ENCODE data around the gene CELF4.

The CELF4 gene

DNA sequence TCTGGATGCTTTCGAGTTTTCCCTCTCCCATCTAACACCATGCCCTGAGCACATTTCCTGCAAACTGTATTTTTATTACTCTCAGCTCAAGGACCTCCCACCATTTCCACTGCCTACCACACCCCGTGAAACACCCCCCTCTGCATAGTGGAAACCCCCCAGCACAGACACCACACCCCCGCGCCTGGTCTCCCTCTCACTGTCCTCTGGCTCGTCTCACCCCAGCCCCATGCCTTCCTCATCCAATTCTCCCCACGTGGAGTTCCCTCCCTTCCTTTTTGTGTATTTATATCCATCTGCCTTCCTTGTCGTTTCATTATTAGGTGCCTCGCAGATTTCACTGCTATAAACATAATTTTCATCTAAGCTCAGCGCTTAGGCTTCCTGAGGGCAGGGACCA is 307.5 kb downstream of the CELF4 start:
- DNase-seq (ENCODE audit: low read depth in 2 of 2), result no peak

DNA sequence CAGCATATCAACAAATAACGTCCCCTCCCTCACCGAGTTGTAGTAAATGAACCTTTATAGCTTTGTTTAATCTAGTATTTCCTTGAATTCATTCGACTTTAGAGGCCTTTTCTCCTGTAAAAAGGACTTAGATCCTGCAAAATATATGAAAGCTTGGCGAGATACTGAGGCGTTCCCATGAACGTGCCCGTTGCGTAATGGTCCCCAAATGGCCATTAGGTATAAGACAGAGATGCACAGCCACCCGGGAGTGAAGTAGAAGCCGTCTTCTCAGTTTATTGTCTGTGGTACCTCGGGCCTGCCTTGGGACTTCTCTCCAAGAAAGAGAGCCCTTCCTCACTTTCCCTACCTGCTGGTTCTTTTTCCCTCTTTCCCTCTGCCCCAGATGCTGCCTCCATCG is 310.6 kb downstream of the CELF4 start:
- DNase-seq (ENCODE audit: low read depth in 2 of 2), result no peak

DNA sequence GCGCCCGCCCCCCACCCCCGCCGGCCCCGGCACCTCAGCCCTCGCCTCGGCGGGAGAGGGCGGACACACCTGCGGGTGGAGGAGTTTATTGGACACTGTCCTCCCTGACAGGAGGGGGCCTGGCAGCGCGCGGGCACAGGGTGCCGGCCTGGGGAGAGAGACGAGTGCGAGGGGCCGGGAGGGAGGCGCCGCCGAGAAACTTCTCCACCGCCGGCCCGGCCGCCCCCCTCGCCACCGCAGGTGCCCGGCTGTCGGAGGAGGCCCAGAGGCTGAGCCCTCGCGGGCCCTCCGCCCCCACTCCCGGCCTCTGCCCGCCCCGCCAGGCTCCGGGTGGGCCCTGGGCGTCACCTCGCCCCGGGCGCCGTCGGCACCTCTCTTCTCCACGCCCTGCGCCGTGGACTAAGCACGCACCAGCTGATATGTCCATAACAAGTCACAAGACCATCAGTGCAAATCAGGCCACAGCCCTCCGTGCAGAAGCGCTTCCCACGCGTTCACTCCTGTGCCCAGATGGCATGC is 311.3 kb downstream of the CELF4 start:
- no peak for DNase-seq (ENCODE audit: low read depth in 2 of 2)

DNA sequence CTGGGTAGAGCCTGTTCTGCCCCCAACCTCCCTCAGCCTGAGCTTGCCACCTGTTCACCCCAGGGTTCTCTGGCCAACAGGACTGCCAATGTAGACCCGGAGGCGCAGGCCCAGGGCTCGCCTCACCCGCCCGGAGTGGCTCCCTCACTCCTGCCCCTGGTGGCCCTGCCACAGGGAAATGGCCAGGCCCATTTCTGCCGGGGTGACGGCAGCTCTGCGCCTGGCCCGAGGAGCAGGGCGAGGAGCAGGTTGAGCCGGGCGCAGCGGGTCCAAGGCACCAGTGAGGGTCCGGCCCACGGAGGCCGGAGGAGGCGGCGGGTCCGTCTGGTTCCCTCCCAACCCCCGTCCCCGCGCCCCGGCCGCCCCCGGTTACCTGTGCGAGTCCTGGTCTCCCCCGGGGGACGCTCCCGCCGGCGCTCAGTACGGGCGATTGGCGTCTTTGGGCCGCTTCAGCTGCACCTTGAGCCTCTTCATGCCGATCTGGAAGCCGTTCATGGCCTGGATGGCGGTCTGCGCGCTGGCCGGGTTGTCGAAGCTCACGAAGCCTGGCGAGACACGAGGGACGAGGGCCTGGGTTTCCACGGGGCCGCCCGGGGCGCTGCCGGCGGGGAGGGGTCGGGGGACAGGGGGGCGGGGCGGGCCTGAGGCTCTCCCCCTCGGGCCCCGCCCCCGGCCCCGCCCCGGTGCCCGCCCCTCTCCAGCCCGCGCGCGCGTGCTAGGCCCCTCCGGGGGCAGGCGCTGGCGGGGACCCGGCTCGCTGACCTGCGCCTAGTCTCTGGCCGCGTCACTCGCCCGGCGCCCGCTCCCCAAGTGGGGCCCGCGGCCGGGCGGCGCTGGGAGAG is 312.0 kb downstream of the CELF4 start:
- no peak for DNase-seq (ENCODE audit: low read depth in 2 of 2)

DNA sequence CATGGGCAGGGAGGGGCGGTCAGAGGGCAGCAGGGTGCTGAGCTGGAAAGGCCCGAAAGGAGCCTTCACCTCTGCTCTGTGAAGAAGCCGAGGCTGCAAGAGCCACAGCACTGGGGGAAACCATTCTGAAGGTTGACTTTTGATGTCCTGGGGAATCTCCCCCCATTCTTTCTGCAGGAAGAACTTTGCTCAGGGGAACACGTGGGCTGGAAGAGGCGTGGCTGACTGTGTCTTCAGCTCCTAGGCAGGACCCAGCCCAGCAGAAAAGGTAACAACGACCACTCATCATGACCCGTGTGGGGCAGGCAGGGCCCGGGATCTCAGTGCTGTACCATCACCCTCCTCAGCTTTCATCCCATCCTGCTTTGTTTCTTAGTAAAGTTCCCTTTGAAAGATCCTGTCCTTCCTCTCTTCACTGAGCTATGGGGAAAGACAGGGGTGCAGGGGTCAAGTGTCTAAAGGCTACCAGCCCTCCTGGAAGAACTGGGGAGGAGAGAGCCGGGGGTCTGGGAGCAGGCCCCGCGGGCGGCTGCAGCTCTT is 312.7 kb downstream of the CELF4 start:
- no peak for DNase-seq (ENCODE audit: low read depth in 2 of 2)

DNA sequence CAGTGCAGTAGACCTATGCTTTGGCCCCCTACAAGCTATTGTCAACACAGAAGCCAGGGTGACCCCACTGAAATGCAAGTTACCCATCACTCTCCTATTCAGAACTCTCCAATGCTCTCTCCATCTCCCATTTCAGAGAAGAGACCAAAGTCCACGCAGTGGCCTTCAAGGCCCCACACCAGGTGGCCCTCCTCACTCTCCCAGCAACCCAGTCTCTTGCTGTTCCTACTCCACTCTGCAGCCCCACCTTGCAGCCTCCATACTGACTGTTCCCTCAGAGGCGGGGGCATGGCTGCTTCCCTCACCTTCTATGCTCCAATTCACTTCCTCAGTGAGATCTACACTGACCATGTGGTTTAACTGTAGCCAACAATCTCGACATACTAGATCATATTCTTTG is 313.3 kb downstream of the CELF4 start:
- no peak for DNase-seq (ENCODE audit: low read depth in 2 of 2)

DNA sequence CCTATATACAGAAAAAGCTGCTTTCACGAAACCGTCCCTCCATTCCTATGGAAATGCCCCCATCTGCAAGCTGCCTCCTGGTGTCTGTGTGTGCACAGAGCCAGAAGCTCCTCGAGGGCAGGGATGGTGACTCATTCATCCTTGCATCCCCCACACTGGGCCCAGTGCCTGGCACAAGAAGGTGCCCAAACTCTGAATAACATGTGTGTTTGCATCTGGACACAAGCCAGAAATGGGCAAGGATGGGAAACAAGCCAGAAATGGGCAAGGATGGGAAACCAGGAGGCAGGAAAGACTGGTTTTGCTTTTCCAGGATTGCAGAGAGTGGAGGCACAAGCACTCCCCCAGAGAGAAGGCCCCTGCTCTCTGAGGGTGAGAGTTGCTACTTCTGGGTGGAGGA is 313.9 kb downstream of the CELF4 start:
- DNase-seq (ENCODE audit: low read depth in 2 of 2), result no peak

DNA sequence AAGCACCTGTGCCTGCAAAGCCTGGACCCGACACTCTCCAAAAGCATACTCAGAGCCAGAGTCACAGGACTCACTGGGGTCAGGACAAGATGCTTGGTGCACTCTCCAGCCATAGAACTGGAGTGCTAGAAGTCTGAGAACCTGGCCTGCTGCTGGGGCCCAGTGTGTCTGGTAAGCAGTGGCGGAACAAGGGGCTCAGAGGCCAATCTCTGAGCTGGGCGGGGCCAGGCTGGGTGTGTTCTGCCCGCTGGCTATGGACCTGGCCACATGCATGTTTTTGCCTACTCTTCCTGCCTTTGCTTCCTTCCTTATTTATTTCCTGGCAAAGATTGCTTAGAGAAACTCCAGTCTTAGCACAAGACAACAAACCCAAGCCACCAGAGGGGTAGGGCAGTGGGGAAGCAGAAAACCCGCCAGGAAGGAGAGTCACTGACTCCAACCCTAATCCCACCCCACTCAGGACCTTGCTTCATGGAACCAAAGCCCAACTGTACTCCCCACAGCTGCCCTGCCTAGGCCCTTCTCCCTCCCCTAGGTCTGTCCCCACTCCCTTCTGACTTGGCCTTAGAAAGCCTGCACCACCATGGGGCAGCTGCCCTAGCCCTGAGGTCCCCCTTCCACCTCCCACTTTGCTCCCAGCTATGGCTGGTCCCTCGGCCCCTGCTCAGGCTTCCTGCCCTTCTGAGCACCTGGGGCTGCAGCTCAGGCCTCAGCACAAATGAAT is 315.5 kb downstream of the CELF4 start:
- no peak for DNase-seq (ENCODE audit: low read depth in 2 of 2)

DNA sequence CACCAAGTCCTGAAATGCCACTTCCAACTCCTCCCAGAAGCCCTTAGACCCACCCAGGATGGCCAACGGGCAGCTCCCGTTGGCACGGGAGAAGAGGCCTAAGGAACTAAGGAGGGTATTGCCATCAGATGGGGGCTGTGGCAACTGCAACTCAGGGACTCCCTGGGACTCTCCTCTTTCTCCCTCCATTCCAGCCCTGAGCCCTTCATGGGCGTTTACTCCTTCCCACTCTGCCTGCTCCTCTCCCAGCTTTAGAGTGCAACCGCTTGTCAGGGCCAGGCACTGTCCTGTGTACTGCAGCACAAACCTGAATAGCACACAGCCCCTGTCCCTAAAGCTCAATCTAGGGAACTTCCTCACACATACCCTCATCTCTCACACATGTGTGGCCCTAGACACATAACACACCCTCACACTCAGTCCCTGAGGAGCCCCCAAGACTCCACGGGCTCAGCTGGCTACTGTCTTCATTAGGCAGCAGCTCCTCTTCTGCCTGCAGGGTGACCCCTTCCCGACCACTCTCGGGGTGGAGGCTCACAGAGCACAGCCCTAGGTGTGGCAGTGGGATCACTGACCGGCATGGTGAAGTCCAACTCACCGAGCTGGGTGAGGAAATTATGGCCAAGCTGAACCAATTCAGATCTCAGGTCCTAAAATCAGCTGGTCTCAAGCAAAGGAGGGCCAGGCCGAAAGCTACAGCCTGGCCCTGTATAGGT is 316.3 kb downstream of the CELF4 start:
- DNase-seq (ENCODE audit: low read depth in 2 of 2), result no peak

DNA sequence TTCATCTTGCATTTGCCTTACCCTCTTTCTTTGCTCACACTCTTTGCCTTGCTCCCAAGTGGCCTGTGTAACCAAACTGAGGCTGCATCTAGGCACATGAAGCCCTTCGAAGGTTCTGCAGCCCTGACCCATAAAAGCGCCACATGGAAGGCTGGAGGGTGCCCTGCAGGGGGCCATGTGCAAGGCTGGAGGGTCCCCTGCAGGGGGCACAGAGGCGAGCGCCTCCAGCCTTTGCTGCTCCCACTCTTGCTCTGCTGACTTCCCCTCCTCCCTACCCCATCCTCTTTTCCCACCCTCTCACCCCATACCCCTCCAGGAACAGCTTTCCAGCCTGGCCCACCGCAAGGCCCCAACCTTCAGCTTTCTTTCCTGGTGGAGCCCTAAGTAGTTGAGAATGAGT is 317.3 kb downstream of the CELF4 start:
- DNase-seq (ENCODE audit: low read depth in 2 of 2), result no peak

DNA sequence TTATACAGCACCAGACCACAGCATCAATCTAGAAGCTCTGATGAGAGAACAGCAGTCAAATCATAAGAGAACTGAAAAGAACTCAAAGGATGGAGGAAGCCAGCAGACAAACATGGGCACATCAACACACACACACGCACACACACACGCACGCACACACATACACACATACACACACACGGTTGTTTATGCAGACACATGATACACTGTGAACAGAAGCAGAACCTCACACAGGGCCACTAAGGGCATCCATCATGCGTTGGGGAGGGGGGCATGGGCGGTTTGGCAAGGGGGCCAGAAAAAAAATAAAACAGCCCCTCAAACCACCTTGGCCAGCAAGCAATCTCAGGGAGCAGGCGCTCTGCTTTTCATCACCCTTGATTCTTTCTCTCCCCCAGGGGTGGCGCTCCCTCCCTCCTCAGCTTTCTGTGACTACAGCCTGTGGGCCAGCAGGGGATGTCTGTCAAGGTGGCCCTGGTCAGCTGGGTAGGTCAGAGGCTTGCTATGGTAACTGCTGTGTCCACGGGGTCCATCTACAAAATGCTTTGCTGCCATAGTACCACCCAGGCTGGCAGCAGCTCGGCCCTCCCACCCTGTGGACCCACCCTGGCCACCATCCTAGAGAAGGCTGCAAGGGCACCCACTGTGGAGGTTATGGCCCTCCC is 318.0 kb downstream of the CELF4 start:
- DNase-seq (ENCODE audit: low read depth in 2 of 2), result no peak

DNA sequence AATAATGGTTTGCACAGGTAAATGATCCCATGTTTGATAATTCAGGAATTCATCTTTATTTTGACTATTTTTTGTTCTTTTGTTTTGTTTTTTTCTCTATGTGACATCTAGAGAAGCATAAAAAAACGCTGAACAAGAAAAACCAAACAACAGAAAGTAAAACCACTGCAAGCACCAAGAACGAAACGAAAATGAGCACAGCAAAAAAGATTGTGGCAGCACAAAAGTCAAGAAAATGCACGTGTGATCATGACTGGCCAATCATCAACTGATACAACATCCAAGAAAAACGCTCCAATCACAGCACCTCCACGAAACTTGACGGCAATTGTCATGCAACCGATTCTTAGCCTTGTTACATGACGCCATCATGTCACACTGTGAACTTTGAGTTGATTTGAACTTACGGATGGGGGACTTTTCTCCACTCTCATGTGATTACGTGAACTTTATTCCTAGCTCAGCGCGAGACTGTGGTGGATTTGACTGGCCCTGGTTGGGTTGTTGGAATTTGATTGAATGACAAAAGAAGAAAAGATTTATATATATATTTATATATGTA is 318.7 kb downstream of the CELF4 start:
- DNase-seq (ENCODE audit: low read depth in 2 of 2), result no peak

DNA sequence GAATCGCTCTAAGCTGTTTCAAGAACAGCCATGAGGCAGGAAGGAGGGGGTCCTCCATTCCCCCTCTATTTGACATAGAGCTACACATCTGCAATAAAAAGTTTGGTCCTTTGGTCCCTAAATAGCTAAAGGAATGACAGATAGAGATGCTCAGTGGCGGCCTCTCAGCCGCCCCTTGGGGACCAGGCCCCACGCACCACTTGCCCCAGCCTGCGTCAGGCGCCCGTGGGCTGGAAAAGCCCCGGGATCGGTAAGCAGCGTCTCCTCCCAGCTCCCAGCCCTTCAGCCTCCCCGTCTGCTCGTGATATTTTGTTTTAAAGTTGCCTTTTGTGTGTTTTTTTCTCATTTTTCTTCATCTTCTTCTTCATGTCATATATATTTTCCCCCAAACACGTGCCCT is 321.0 kb downstream of the CELF4 start:
- no peak for DNase-seq (ENCODE audit: low read depth in 2 of 2)

DNA sequence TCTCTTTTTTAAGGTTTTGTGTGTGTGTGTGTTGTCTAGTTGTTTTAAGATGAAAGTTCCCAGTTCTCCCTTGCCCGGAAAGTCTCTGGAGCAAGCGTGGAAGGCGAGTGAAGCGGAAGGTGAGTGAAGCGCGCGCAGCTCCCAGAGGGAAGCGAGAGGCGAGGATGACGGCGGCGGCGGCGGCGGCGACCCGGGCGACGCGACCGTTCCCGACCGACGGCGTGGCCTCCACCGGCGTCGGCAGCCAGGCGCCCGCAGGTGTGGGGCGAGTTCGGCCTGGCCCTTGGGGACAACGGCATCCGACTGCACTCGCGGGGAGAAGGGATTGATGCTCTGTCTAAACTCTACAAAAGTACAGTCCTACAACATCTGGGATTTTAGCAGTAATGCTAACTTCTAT is 321.9 kb downstream of the CELF4 start:
- DNase-seq (ENCODE audit: low read depth in 2 of 2), result no peak

DNA sequence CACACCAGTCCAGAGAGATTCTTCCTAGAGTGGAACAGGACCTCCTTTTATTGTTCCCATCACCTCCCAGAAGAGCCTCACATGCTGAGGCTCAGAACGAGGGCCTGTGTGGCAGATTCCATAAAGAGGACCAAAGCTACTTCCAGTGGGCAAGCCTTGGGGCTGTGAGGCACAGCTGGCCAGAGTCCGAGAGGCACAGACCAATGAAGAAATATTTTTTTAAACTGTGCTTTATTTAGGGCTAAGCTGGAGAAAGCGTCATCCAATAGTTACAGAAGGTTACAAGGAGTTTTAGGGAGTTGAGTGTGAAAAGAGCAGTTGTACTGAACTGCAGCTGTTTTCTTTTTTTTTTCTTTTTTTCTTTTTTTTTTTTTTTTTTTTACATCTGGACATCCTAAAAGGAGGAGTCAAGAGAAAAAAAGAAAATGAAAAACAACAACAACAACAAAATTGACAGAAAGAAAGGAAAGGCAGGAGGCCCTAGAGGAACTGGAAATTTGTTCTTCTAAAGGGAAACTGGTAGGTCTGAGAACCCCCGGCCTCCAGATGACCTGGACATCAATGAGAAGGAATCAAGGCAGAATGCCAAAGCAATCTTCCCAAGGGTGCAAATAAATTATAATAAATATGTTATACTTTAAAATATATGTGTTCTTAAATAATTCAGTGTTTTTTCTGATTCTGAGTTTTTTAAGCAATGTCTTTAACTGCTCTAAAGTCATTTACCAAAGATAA is 322.6 kb downstream of the CELF4 start:
- DNase-seq (ENCODE audit: low read depth in 2 of 2), result no peak

DNA sequence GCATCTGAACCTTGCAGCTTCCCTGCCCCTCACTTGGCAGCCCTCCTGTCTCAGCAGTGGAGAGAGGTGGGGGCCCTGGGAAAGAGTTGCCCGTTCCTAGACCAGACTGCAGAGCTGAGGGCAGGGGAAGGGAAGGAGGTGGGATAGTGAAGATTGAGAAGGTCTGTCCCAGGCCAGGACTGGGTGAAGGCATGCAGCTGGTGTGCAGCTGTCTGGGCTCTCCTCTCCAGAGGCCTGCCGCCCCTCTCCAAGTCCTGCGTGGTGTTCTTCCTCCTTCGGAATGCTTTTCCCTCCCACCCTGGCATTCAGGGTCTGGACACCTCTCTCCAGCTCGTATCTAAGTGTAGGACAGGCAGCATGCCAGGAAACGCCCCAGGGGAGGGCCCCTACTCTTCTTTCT is 323.5 kb downstream of the CELF4 start:
- DNase-seq (ENCODE audit: low read depth in 2 of 2), result no peak

DNA sequence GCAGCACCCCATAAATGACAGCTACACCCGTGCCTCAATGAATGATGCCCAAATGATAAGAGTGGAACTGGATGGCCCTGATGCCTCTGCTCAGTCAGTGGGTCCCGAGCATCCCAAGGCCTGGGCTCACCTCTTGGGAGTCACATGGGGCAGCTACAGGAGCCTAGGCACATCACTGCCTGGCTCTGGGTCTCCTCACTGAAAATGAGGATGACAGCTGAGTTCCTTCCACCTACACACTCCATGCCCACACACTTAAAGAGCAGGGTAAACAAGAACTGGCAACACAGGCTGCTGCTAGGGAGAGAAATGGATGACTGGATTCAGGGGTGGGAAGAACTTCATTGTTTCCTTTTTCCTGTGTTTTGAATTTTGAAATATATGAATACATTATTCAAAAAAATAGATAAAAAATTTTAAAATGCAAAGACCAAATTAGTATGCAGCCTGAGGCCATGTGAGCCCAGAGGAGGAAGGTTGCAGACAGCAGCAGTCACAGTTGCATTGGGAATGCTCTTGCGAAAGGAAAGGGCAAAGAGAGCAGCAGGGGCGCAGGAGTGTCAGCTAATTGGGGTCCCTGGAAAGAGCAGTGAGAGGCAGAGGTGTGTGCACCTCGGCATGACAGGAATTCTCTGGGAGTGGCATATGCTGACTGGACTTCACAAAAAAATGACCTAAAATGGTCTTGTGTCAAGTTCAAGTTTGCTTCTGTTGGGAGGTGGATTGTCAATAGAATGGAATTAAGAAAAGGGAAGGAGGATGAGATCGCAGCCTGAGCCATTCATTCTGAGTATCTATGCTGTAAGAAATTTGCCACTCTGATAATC is 327.1 kb downstream of the CELF4 start:
- DNase-seq (ENCODE audit: low read depth in 2 of 2), result no peak

DNA sequence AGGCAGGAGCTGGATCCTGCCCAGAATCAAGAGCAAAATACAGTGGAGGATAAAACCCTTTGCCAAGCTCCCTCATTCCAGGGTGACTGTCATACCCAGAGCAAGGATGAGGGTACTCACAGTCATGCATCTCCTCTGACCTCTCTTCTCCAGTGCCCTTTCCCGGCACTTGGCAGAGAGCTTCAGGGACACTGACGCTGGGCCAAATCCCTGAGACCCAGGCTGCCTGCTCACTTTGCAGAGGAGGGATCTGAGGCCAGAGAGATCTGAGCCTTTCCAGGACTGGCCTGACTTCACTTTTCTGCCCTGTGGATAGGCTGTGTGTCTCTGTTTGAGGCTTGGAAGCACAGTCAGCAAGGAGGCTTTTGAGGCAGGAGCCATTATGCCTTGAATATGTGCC is 330.0 kb downstream of the CELF4 start:
- no peak for DNase-seq (ENCODE audit: low read depth in 2 of 2)

DNA sequence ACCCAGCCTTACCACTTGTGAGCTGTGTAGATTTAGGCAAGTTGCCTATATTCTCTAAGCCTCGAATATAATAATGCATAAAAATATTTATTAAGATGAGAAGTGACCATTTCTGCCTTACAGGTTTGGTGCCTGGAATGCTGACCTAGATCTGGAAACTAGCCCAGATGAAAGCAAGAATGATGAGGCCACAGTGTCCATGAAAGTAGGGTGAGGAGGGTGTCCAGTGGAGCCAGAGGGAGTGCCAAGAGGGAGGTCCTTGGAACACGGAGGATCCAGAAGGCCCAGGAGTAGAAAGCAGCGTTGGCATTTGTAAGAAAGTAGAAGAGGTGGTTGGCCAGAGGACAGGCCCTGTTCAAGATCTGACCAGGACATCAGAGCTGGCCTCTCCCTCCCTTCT is 334.3 kb downstream of the CELF4 start:
- DNase-seq (ENCODE audit: low read depth in 2 of 2), result no peak

DNA sequence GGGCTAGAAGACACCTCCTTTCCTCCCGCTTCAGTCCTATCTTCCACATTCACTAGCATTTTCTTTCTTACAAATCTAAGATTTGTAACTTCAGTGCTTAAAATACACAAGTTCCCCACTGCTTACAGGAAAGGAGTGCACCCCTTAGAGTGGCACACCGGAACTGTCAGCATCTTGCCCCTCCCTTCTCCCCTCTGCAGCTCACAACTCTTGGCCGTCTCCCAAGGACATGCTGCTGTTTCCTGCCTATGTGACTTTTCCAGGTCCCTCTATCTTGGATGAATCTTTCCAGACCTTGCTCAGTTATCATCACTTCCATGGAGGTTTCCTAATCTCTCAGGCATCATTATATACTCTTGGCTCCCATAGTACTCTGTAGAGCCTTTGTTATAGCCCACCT is 334.8 kb downstream of the CELF4 start:
- DNase-seq (ENCODE audit: low read depth in 2 of 2), result no peak
